Testis (tissue), 2 donors: Measurements from ENCODE around the gene COX6A2.

Source experiments
- CTCF ChIP-seq, 3 experiments: fragments of 450-650 bp in 2 of 3; fragments of 200-600 bp in 1 of 3; sonication (generic) in 1 of 3; IDR thresholded peaks; one replicate each; pipeline ENCODE4 v1.5.1; 2016 to 2019; ENCODE audit warnings: antibody characterized with exemption in 3 of 3, mild to moderate bottlenecking in 2 of 3, moderate library complexity in 1 of 3
- POLR2A ChIP-seq: fragments of 450-650 bp; IDR thresholded peaks from one replicate; pipeline ENCODE4 v1.6.1; 2017; ENCODE audit warnings: antibody characterized with exemption, mild to moderate bottlenecking, moderate library complexity

- TF ChIP-seq CTCF (IDR thresholded peaks at IDR 0.05): peak; percentile 48 to 62 (median 59)
- no peak for TF ChIP-seq POLR2A
These were observed 44.6 kb upstream of the COX6A2 start for GRCh38 chr16:31472709-31473203.
